Bone marrow (tissue), 2 donors: ENCODE measurements around the gene RHOXF2.
"Not testable (repeated sequence)": the region's sequence is repeated elsewhere in the genome, so short reads cannot be mapped to it uniquely, and the experiment has no call there.

Experiments
- DNase-seq, 2 donors: peaks; one replicate each; lab custom pipeline; 2025; lab: John Stamatoyannopoulos, UW

Gene RHOXF2, protein sequence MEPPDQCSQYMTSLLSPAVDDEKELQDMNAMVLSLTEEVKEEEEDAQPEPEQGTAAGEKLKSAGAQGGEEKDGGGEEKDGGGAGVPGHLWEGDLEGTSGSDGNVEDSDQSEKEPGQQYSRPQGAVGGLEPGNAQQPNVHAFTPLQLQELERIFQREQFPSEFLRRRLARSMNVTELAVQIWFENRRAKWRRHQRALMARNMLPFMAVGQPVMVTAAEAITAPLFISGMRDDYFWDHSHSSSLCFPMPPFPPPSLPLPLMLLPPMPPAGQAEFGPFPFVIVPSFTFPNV

GRCh38 chrX:120158313-120158712, at the start of gene RHOXF2:
RHOXF2 (plus strand) TSS chrX:120158613; CDS start chrX:120158751, 138 bp downstream.
- not testable (repeated sequence) for DNase-seq

DNA sequence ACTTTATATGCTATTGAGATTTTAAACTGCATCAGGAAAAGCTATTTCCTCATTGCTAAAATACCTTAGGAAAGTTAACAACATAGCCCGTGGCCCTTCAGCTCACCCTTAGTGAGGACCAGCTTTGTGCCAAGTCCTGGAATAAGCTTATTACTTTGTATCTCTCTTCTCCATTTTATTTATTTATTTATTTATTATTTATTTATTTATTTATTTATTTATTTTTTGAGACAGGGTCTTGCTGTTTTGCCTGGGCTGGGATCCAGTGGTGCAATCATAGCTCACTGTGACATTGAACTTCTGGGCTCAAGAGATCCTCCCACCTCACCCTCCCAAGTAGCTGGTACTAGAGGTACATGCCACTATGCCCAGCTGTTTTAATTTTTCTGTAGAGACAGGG, 49.0 kb upstream of the RHOXF2 start:
- DNase-seq, result no peak

DNA sequence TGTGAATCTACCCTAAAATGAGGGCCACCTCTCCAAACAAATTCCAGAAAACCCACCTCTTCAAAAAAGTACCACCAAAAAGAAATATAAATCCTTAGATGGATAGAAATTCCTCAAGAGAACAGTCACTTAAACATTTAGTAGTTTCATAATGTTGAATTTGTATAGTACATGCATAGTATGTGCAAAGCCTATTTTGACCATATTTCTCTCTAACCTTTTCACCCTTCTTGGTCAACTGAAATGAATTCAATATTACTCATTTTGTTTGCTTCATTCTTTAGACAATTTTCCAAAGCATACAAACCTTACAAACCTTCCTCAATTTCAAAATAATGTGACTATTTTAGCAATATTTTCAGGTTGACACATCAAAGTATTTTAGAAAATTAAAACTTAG, 46.8 kb upstream of the RHOXF2 start:
- DNase-seq, result no peak

DNA sequence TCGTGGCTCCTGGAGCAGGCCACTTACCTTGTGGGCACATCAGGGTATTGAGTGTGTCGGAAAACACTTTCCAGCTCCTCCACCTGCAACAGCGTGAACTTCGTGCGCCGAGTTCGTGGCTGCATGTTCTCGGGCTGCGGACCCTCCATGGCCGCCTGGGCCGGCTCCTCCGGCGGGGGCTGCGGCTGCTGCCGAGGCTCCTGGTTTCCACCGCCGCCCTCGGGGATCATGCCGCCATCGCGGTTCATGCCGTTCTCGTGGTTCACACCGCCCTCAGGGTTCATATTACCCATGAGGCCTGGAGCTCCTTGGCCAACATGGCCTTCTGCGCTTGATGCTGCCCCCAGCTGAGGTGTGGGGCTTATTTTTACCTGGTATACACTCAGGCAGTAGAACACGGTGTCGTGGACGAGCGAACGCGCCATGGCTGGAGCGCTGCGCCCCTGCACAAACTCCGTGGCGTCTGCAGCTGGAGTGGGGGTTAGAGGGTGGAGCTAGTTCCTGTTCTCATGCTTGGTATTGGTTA, 42.9 kb upstream of the RHOXF2 start, which contains the start of gene RHOXF1:
RHOXF1 (minus strand) TSS at position 476 of the 526 bp plus-strand sequence; CDS start at position 425, 51 bp downstream.
- DNase-seq, result no peak

DNA sequence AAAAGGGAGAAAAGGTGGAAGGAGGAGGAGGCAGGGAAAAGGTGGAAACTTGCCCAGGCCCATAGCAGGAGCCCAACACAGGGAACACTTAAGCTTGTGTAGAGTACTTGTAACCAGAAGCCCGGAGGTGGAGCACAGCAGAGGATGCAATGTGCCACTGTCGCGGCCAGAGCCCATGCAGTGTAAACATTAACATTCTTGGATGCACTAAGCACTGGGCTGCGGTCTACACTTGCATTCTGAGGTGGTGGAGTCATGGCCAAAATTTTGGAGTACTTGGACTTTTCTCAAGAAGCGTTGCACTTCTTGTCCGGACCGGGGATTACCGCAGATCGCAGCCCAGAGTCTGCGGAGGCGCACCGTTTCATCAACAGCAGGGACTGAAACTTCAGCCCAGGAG, 38.2 kb upstream of the RHOXF2 start:
- DNase-seq, result no peak

DNA sequence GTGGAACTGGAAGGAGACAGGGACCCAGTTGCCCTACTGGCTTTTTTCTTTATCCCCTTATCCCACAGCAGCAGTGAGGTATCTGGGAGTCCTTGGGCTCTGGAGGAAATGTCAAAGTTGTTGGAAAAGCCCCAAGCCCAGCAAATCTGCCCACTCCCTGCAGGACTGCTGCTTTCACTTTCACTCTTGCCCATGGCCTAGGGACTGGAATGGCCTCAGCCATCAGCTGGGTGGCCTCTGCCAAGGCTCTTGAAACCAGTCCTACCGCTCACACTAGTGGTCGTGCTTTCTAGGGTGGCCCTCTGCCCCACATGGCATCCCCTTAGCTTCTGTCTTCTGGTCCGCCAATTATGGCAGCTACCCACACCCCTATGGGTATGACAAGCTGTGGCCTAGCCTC, 33.0 kb upstream of the RHOXF2 start:
- DNase-seq, result no peak

- not testable (repeated sequence) for DNase-seq
Measured at GRCh38 chrX:120128306-120128846, 30.0 kb upstream of the RHOXF2 start.

GRCh38 chrX:120136128-120136527, 22.3 kb upstream of the RHOXF2 start:
- DNase-seq, result no peak

- DNase-seq, result no peak
Measured at GRCh38 chrX:120136840-120137239, 21.6 kb upstream of the RHOXF2 start.

- no peak for DNase-seq
Measured at GRCh38 chrX:120137439-120137838, 21.0 kb upstream of the RHOXF2 start.

- no peak for DNase-seq
Measured at GRCh38 chrX:120140293-120140981, 18.0 kb upstream of the RHOXF2 start.

- DNase-seq, result no peak
Measured at GRCh38 chrX:120144178-120144844, 14.1 kb upstream of the RHOXF2 start.

- DNase-seq, result no peak
Measured at GRCh38 chrX:120145295-120145925, 13.0 kb upstream of the RHOXF2 start.

DNA sequence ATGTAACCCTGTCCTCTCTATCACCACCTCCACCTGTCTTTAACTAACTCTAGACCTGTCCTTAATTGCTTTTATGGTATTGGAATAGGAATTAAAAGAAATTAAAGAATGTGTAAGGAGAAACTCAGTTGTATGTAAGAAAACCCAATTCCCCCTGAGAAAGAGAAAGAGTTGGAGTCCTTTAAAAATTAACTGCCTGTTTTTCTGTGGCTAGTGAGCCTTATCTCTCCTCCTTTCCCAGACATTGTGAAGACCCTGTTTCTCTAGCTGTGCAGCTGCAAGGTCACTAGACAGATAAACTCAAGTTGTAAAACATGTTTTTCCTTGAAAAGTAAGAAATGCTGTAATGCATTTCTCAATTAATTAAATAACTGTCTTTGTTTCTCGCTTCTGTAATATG, 12.1 kb upstream of the RHOXF2 start:
- DNase-seq, result not testable (repeated sequence)

- DNase-seq, result no peak
Measured at GRCh38 chrX:120147537-120147936, 10.9 kb upstream of the RHOXF2 start.

GRCh38 chrX:120150109-120150744, 8.2 kb upstream of the RHOXF2 start:
- DNase-seq, result not testable (repeated sequence)

DNA sequence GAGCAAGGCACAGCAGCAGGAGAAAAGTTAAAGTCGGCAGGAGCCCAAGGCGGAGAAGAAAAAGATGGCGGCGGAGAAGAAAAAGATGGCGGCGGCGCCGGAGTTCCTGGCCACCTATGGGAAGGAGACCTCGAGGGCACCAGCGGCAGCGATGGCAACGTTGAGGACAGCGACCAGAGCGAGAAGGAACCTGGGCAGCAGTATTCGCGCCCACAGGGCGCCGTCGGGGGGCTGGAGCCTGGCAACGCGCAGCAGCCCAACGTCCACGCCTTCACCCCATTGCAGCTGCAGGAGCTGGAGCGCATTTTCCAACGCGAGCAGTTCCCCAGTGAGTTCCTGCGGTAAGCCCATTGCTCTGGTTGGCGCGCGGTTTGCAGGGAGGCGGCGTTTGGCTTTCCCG, 673 bp downstream of the RHOXF2 start:
- not testable (repeated sequence) for DNase-seq

GRCh38 chrX:120193254-120193653, 34.8 kb downstream of the RHOXF2 start:
- DNase-seq, result not testable (repeated sequence)

DNA sequence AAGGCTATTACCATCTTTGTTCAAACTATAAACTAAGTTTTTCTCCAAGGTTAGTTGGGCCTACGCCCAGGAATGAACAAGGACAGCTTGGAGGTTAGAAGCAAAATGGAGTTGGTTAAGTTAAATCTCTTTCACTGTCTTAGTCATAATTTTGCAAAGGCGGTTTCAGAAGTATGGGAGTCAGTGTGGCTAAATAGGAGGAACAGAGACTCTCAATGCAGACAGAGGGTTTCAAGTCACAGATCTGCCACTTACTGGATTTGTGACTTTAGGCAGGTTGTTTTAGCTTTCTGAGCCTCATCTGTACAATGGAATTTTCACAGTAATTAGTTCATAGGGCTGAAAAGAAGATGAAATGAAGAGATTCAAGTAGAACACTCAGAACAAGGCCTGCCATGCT, 35.3 kb downstream of the RHOXF2 start:
- not testable (repeated sequence) for DNase-seq

- not testable (repeated sequence) for DNase-seq
Measured at GRCh38 chrX:120195786-120196185, 37.4 kb downstream of the RHOXF2 start.

GRCh38 chrX:120196626-120197283, 38.3 kb downstream of the RHOXF2 start:
- DNase-seq, result not testable (repeated sequence)
